ENCODE data around the gene GNPTAB. TPM values are rescaled to one million over a fixed set of nuclear protein-coding genes. Genes with fewer than 3 reads are reported as not detected.

The GNPTAB gene
- total and polyA plus RNA-seq, 2 of the 8 experiments (the other 6 are each of a cell fraction or from before 2014, with no cell fraction given): 21.5 to 51.3 TPM

GRCh38 chr12:101748907-101749306 lies 81.9 kb downstream of the GNPTAB start (continued):
- TF ChIP-seq RFX5 (IDR thresholded peaks at IDR 0.05; ENCODE audit: borderline replicate concordance, low read depth, low read length) (no peak), GTF2F1 (IDR thresholded peaks at IDR 0.05; ENCODE audit: borderline replicate concordance, low read depth, low read length) (no peak), SP2 (IDR thresholded peaks at IDR 0.05; ENCODE audit: low read length) (no peak), SIX5 (IDR thresholded peaks at IDR 0.05; ENCODE audit: low read depth, low read length) (no peak), USF2 (IDR thresholded peaks at IDR 0.05; ENCODE audit: low read length) (no peak), JUND (IDR thresholded peaks at IDR 0.05; ENCODE audit: low read length) (no peak)
